Measurements from ENCODE around the gene CREB3L4.
"Not testable (repeated sequence)": the region's sequence is repeated elsewhere in the genome, so short reads cannot be mapped to it uniquely, and the experiment has no call there.

CREB3L4 gene

DNA sequence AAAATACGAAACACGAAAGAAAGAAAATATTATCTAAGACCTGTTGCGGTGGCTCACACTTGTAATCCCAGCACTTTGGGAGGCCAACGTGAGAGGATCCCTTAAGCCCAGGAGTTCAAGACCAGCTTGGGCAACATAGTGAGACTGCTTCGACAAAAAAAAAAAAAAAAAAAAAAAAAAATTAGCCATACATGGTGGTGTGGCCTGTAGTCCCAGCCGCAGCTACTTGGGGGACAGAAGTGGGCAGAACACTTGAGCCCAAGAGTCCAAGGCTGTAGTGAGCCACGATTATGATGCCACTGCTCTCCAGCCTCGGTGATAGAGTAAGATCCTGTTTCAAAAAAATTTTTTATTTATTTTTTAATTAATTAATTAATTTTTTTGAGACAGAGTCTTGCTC, 19.9 kb downstream of the CREB3L4 start:
- Mint-ChIP-seq H3K4me3 (no peak overlapping the region), H3K36me3 (ENCODE audit: insufficient read depth) (peaks cover 28% of the 10 kb centered on the region), H3K9me3 (no peaks in the 10 kb centered on the region), H3K4me1 (peaks cover 45% of the 10 kb centered on the region), H3K27ac (ENCODE audit: low read depth) (peak overlapping the region; percentile 88), H3K27me3 (no peaks in the 10 kb centered on the region)
- ATAC-seq (replicated peaks; ENCODE audit: extremely low read depth, poor library complexity, severe bottlenecking) (no peak), DNase-seq (ENCODE audit: low spot score in 2 of 2) (no peak)

DNA sequence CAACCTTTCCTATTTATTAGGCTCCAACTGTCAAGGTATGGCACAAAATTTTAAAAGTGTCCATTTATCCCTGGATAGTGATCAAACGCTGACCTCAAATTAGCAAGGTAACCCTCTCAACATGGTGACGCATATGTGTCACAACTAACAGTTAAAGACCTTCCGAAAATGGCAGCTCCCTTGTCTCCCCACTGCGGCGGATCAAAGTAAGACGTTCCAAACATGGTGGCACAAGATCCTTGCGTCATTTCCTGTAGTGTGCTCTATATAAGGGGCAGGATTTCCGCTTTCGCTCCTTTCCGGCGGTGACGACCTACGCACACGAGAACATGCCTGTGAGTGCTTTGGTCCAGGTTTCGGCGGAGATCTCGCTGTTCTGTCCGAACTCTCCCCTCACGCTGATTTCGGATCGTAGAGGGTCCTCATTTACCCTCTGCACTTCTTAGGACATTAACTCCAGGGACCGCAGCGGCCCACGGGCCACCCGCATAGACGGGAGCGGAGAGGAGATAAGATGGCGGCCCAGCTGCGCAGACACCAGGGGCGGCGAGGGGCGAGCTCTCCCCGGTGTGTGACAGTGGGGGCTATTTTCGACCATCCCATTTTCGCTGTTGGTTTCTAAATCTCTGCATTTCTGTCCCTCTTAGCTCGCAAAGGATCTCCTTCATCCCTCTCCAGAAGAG, 22.9 kb downstream of the CREB3L4 start, which contains the start of gene RPS27:
Gene RPS27, plus strand, starts transcription at position 295 of the 683 bp plus-strand sequence. Its CDS starts 35 bp downstream, at position 330.
- ATAC-seq (replicated peaks; ENCODE audit: extremely low read depth, poor library complexity, severe bottlenecking) = peak; percentile 90
- H3K27me3 Mint-ChIP-seq = no peaks in the 10 kb centered on the region
- H3K4me3 Mint-ChIP-seq = peak within 1 kb of the TSS; percentile 97
- peaks cover 49% of the 10 kb centered on the region for H3K36me3 Mint-ChIP-seq (ENCODE audit: insufficient read depth)
- DNase-seq (ENCODE audit: low spot score in 2 of 2) = peak; percentile 76 to 88
- H3K4me1 Mint-ChIP-seq = peaks cover 57% of the 10 kb centered on the region
- H3K9me3 Mint-ChIP-seq = no peaks in the 10 kb centered on the region
- peak within 1 kb of the TSS; percentile 99 for H3K27ac Mint-ChIP-seq (ENCODE audit: low read depth)

DNA sequence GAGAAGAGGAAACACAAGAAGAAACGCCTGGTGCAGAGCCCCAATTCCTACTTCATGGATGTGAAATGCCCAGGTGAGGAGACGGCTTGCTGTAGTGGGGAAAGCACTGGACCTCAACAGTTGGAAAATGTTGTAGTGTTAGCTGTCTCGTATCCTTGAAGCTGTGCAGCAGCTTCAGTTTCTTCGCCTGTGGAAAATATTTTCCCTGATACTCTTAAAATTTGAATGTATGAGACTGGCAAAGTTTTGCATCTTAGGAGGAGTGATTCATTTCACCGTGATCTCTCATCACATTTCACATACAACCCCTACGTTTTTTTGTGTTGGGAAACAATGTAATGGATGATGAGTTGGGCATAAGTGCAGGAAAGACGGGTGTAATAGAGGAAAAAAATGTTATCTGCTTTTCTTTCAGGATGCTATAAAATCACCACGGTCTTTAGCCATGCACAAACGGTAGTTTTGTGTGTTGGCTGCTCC, 23.5 kb downstream of the CREB3L4 start:
- H3K4me1 Mint-ChIP-seq = peaks cover 55% of the 10 kb centered on the region
- no peaks in the 10 kb centered on the region for H3K9me3 Mint-ChIP-seq
- DNase-seq (ENCODE audit: low spot score in 2 of 2) (no peak), ATAC-seq (replicated peaks; ENCODE audit: extremely low read depth, poor library complexity, severe bottlenecking) (no peak)
- H3K27me3 Mint-ChIP-seq = no peaks in the 10 kb centered on the region
- peak overlapping the region; percentile 99 for H3K27ac Mint-ChIP-seq (ENCODE audit: low read depth)
- H3K36me3 Mint-ChIP-seq (ENCODE audit: insufficient read depth) = peaks cover 51% of the 10 kb centered on the region
- H3K4me3 Mint-ChIP-seq = peak overlapping the region; percentile 97

DNA sequence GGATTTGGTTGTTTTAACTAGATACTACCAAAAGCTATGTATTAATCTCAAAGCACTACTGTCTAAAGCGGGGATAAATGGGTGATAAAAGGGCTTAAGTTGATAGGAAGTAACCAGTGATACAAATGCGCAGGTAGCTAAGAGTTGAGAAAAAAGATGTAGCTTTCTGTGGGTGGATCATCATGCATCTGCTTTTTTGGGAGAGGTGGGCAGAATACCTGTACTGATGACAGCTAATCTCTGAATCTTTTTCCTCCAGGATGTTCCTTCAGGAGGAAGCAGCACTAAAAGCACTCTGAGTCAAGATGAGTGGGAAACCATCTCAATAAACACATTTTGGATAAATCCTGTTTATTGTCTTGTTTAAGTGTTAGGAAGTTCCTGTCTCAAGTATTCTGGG, 24.1 kb downstream of the CREB3L4 start:
- ATAC-seq (replicated peaks; ENCODE audit: extremely low read depth, poor library complexity, severe bottlenecking) (no peak), DNase-seq (ENCODE audit: low spot score in 2 of 2) (no peak)
- Mint-ChIP-seq H3K27me3 (no peaks in the 10 kb centered on the region), H3K4me1 (peaks cover 50% of the 10 kb centered on the region), H3K9me3 (no peaks in the 10 kb centered on the region), H3K4me3 (peak overlapping the region; percentile 97), H3K36me3 (ENCODE audit: insufficient read depth) (peaks cover 51% of the 10 kb centered on the region), H3K27ac (ENCODE audit: low read depth) (peak overlapping the region; percentile 99)

GRCh38 chr1:153995202-153995601, 27.5 kb downstream of the CREB3L4 start:
- DNase-seq (ENCODE audit: low spot score in 2 of 2) (no peak), ATAC-seq (replicated peaks; ENCODE audit: extremely low read depth, poor library complexity, severe bottlenecking) (no peak)
- H3K4me1 Mint-ChIP-seq = peaks cover 39% of the 10 kb centered on the region
- no peaks in the 10 kb centered on the region for H3K9me3 Mint-ChIP-seq
- no peak overlapping the region for H3K4me3 Mint-ChIP-seq
- peaks cover 50% of the 10 kb centered on the region for H3K36me3 Mint-ChIP-seq (ENCODE audit: insufficient read depth)
- no peaks in the 10 kb centered on the region for H3K27me3 Mint-ChIP-seq
- peak overlapping the region; percentile 59 for H3K27ac Mint-ChIP-seq (ENCODE audit: low read depth)

DNA sequence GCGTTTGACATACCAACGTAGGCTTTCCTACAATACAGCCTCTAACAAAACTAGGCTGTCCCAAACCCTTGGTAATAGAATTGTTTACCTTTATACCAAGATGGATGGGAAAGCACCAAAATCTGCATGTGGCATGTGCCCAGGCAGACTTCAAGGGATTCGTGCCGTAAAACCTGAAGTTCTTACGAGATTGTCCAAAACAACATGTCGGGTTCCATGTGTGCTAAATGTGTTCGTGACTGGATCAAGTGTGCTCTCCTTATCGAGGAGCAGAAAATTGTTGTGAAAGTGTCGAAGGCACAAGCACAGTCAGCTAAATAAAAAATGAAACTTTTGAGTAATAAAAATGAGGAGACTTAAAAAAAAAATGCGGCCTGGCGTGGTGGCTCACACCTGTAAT, 27.9 kb downstream of the CREB3L4 start:
- Mint-ChIP-seq H3K36me3 (ENCODE audit: insufficient read depth) (peaks cover 46% of the 10 kb centered on the region), H3K4me1 (peaks cover 34% of the 10 kb centered on the region), H3K27me3 (no peaks in the 10 kb centered on the region), H3K27ac (ENCODE audit: low read depth) (peak overlapping the region; percentile 59), H3K4me3 (no peak overlapping the region), H3K9me3 (no peaks in the 10 kb centered on the region)
- ATAC-seq (replicated peaks; ENCODE audit: extremely low read depth, poor library complexity, severe bottlenecking) (no peak), DNase-seq (ENCODE audit: low spot score in 2 of 2) (no peak)

- H3K4me3 Mint-ChIP-seq; DNase-seq (ENCODE audit: low spot score in 2 of 2); ATAC-seq (replicated peaks; ENCODE audit: extremely low read depth, poor library complexity, severe bottlenecking); H3K27me3 Mint-ChIP-seq; H3K9me3 Mint-ChIP-seq: not testable (repeated sequence)
- peaks cover 34% of the 10 kb centered on the region for H3K36me3 Mint-ChIP-seq (ENCODE audit: insufficient read depth)
- H3K27ac Mint-ChIP-seq (ENCODE audit: low read depth) = peak overlapping the region; percentile 29
- H3K4me1 Mint-ChIP-seq = peaks cover 22% of the 10 kb centered on the region
These were observed 29.2 kb downstream of the CREB3L4 start for GRCh38 chr1:153996882-153997281.

GRCh38 chr1:154000420-154000819, 32.7 kb downstream of the CREB3L4 start:
- no peaks in the 10 kb centered on the region for H3K27me3 Mint-ChIP-seq
- peaks cover 4% of the 10 kb centered on the region for H3K4me1 Mint-ChIP-seq
- no peak for DNase-seq (ENCODE audit: low spot score in 2 of 2)
- no peak overlapping the region for H3K4me3 Mint-ChIP-seq
- no peak overlapping the region for H3K27ac Mint-ChIP-seq (ENCODE audit: low read depth)
- H3K9me3 Mint-ChIP-seq = no peaks in the 10 kb centered on the region
- ATAC-seq (replicated peaks; ENCODE audit: extremely low read depth, poor library complexity, severe bottlenecking) = no peak
- H3K36me3 Mint-ChIP-seq (ENCODE audit: insufficient read depth) = peaks cover 7% of the 10 kb centered on the region

- no peak for ATAC-seq (replicated peaks; ENCODE audit: extremely low read depth, poor library complexity, severe bottlenecking)
- no peaks in the 10 kb centered on the region for H3K27me3 Mint-ChIP-seq
- no peaks in the 10 kb centered on the region for H3K4me1 Mint-ChIP-seq
- no peak overlapping the region for H3K4me3 Mint-ChIP-seq
- no peak overlapping the region for H3K27ac Mint-ChIP-seq (ENCODE audit: low read depth)
- no peak for DNase-seq (ENCODE audit: low spot score in 2 of 2)
- H3K36me3 Mint-ChIP-seq (ENCODE audit: insufficient read depth) = no peaks in the 10 kb centered on the region
- H3K9me3 Mint-ChIP-seq = no peaks in the 10 kb centered on the region
These were observed 38.4 kb downstream of the CREB3L4 start for GRCh38 chr1:154006136-154006535.

GRCh38 chr1:154012129-154012528, 44.4 kb downstream of the CREB3L4 start:
- H3K36me3 Mint-ChIP-seq (ENCODE audit: insufficient read depth) = peaks cover 2% of the 10 kb centered on the region
- no peak for DNase-seq (ENCODE audit: low spot score in 2 of 2)
- H3K9me3 Mint-ChIP-seq = no peaks in the 10 kb centered on the region
- H3K4me3 Mint-ChIP-seq = no peak overlapping the region
- H3K4me1 Mint-ChIP-seq = no peaks in the 10 kb centered on the region
- H3K27ac Mint-ChIP-seq (ENCODE audit: low read depth) = no peak overlapping the region
- no peaks in the 10 kb centered on the region for H3K27me3 Mint-ChIP-seq
- no peak for ATAC-seq (replicated peaks; ENCODE audit: extremely low read depth, poor library complexity, severe bottlenecking)

DNA sequence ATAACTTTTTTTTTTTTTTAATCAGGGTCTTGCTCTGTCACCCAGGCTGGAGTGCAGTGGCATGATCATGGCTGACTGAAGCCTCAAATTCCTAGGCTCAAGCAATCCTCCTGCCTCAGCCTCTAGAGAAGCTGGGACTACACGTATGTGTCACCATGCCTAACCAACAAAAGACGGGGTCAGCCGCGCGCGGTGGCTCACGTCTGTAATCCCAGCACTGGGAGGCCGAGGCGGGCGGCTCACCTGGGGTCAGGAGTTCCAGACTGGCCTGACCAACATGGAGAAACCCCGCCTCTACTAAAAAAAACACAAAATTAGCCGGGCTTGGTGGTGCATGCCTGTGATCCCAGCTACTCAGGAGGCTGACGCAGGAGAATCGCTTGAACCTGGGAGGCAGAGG, 44.8 kb downstream of the CREB3L4 start:
- not testable (repeated sequence) for ATAC-seq (replicated peaks; ENCODE audit: extremely low read depth, poor library complexity, severe bottlenecking); H3K9me3 Mint-ChIP-seq; DNase-seq (ENCODE audit: low spot score in 2 of 2); H3K36me3 Mint-ChIP-seq (ENCODE audit: insufficient read depth); H3K27ac Mint-ChIP-seq (ENCODE audit: low read depth); H3K27me3 Mint-ChIP-seq; H3K4me1 Mint-ChIP-seq; H3K4me3 Mint-ChIP-seq

DNA sequence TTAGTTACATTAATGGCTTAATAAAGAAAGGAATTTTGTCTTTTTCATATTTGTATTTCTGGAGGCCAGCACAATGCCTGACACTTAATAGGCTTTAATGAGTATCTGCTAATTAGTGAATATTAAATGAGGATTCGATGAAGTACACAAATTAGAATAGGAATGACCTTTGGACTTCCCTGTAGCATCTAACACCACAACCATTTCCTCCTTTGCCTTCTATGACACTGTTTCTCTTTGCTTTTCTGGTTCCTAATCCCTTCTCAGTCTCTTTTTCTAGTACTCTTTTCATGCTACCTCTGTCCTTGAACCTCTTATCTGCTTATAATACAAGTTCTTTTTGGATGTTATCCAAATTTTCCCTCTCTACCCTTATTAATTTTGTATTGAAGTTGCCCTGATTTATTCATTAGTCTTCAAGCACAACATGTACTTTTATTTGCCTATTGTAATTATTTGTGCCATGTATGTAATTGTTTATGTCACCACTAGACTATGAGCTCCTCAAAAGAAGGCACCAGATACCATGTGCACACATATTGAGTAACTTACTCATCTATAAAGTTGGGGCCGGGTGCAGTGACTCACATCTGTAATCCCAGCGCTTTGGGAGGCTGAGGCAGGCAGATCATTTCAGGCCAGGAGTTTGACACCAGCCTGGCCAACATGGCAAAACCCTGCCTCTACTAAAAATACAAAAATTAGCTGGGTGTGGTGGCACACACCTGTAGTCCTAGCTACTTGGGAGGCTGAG, 46.6 kb downstream of the CREB3L4 start:
- Mint-ChIP-seq H3K27me3 (no peaks in the 10 kb centered on the region), H3K27ac (ENCODE audit: low read depth) (no peak overlapping the region), H3K4me1 (no peaks in the 10 kb centered on the region), H3K36me3 (ENCODE audit: insufficient read depth) (peaks cover 2% of the 10 kb centered on the region), H3K4me3 (no peak overlapping the region), H3K9me3 (no peaks in the 10 kb centered on the region)
- ATAC-seq (replicated peaks; ENCODE audit: extremely low read depth, poor library complexity, severe bottlenecking) (no peak), DNase-seq (ENCODE audit: low spot score in 2 of 2) (no peak)

DNA sequence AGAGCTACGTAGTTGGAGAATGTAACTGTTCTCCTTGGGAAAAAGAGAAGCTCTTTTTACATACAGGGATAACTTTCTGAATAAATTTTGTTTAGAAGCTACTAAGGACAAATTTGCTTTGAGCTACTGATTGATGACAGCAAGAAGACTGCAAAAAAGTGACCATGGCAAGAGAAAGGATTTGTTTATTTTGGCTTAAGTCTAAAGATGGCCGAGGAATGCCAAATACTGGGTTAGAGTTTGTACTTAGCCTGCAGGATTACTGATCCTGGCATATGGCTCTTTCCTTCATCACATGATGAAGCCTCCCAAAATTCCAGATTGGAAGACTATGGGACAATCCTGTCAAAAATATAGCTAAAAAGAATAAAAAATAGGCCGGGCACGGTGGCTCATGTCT, 51.6 kb downstream of the CREB3L4 start:
- no peak overlapping the region for H3K4me3 Mint-ChIP-seq
- ATAC-seq (replicated peaks; ENCODE audit: extremely low read depth, poor library complexity, severe bottlenecking) (no peak), DNase-seq (ENCODE audit: low spot score in 2 of 2) (no peak)
- peaks cover 2% of the 10 kb centered on the region for H3K36me3 Mint-ChIP-seq (ENCODE audit: insufficient read depth)
- no peak overlapping the region for H3K27ac Mint-ChIP-seq (ENCODE audit: low read depth)
- H3K27me3 Mint-ChIP-seq = no peaks in the 10 kb centered on the region
- H3K4me1 Mint-ChIP-seq = no peaks in the 10 kb centered on the region
- no peaks in the 10 kb centered on the region for H3K9me3 Mint-ChIP-seq

All from central memory CD8-positive, alpha-beta T cell (primary cell).